ENCODE measurements around the gene COG4.

GRCh38 chr16:70512456-70512855 lies 10.9 kb downstream of the COG4 start:
- no peak for TF ChIP-seq POLR2AphosphoS5 (IDR thresholded peaks at IDR 0.05; ENCODE audit: insufficient read depth in 1 of 2, low read depth in 1 of 2)
- TF ChIP-seq CTCF (IDR thresholded peaks at IDR 0.05), result no peak
- no peak for TF ChIP-seq POLR2A (IDR thresholded peaks at IDR 0.05)
